Astrocyte (in vitro differentiated cells and primary cell): ENCODE results near the gene MAEA. TPM values are rescaled to one million over a fixed set of nuclear protein-coding genes. Genes with fewer than 3 reads are reported as not detected.
A peak's percentile ranks its signal among the peaks of the same experiment; 100 is the strongest.

ENCODE experiments used
- DNase-seq: peaks from one replicate; pipeline ENCODE4 v3.0.0-alpha.2; 2010; ENCODE audit warnings: low read depth
- FAIRE-seq: peaks from 2 replicates; lab custom pipeline; 2011; peaks lifted over from hg19 to GRCh38; lab: Jason Lieb, UNC
- H2AFZ ChIP-seq: 2 replicates; pipeline ENCODE4 v1.6.0; 2012; ENCODE audit warnings: low read depth, low read length, inconsistent platforms
- H3K27ac ChIP-seq: 2 replicates; pipeline ENCODE4 v1.5.1; 2011; ENCODE audit warnings: low read depth, low read length, inconsistent platforms
- H3K27me3 ChIP-seq: 2 replicates; pipeline ENCODE4 v1.6.0; 2011; ENCODE audit warnings: low read length, inconsistent platforms; ENCODE audit not compliant: insufficient read depth
- H3K36me3 ChIP-seq: 2 replicates; pipeline ENCODE4 v1.5.1; 2011; ENCODE audit warnings: low read length, inconsistent platforms; ENCODE audit not compliant: insufficient read depth
- H3K4me1 ChIP-seq: 2 replicates; pipeline ENCODE4 v1.5.1; 2011; ENCODE audit warnings: low read length, inconsistent platforms; ENCODE audit not compliant: insufficient read depth
- H3K4me2 ChIP-seq: 2 replicates; pipeline ENCODE4 v1.6.0; 2012; ENCODE audit warnings: low read length, inconsistent platforms
- H3K4me3 ChIP-seq: 2 replicates; pipeline ENCODE4 v1.5.1; 2011; ENCODE audit warnings: low read depth, mild to moderate bottlenecking, low read length, inconsistent platforms; ENCODE audit not compliant: insufficient read depth
- H3K79me2 ChIP-seq: 2 replicates; pipeline ENCODE4 v1.6.0; 2012; ENCODE audit warnings: mild to moderate bottlenecking, low read length, inconsistent platforms; ENCODE audit not compliant: insufficient read depth
- H3K9ac ChIP-seq: 2 replicates; pipeline ENCODE4 v1.6.0; 2012; ENCODE audit warnings: mild to moderate bottlenecking, low read length, inconsistent platforms
- H3K9me3 ChIP-seq: 2 replicates; pipeline ENCODE4 v1.5.1; 2012; ENCODE audit warnings: low read depth, mild to moderate bottlenecking, low read length, inconsistent platforms; ENCODE audit not compliant: insufficient read depth
- H4K20me1 ChIP-seq: 2 replicates; pipeline ENCODE4 v1.6.0; 2012; ENCODE audit warnings: low read length, inconsistent platforms; ENCODE audit not compliant: insufficient read depth
- H3K27ac Mint-ChIP-seq: one replicate; pipeline ENCODE4 v1.8.0; 2021; ENCODE audit warnings: mild to moderate bottlenecking, mixed read lengths; ENCODE audit not compliant: unreplicated experiment
- H3K27me3 Mint-ChIP-seq: one replicate; pipeline ENCODE4 v1.8.0; 2021; ENCODE audit warnings: low read depth, mixed read lengths; ENCODE audit not compliant: unreplicated experiment
- H3K36me3 Mint-ChIP-seq: one replicate; pipeline ENCODE4 v1.8.0; 2021; ENCODE audit warnings: low read depth, mixed read lengths; ENCODE audit not compliant: unreplicated experiment
- H3K4me1 Mint-ChIP-seq: one replicate; pipeline ENCODE4 v1.8.0; 2021; ENCODE audit warnings: low read depth, mixed read lengths; ENCODE audit not compliant: unreplicated experiment
- H3K4me3 Mint-ChIP-seq: one replicate; pipeline ENCODE4 v1.8.0; 2021; ENCODE audit warnings: mild to moderate bottlenecking, moderate library complexity, mixed read lengths; ENCODE audit not compliant: unreplicated experiment
- H3K9me3 Mint-ChIP-seq: one replicate; pipeline ENCODE4 v1.8.0; 2021; ENCODE audit warnings: mild to moderate bottlenecking, mixed read lengths; ENCODE audit not compliant: unreplicated experiment
- CTCF ChIP-seq: IDR thresholded peaks from 2 replicates; pipeline ENCODE4 v1.5.1; 2011; ENCODE audit warnings: low read depth, mild to moderate bottlenecking, inconsistent platforms, low read length, moderate library complexity; ENCODE audit not compliant: insufficient read depth
- EZH2 ChIP-seq: IDR thresholded peaks from 2 replicates; pipeline ENCODE4 v1.6.1; 2012; ENCODE audit warnings: mild to moderate bottlenecking, low read length, inconsistent platforms; ENCODE audit not compliant: insufficient read depth
- total RNA-seq: library from RNA; stranded (reverse); gene quantifications from 2 replicates; pipeline ENCODE4 v1.2.1, GENCODE V29; 2021

MAEA gene
- total RNA-seq, 1 donor from 2014 or later: 79.3 TPM

- H3K27ac Mint-ChIP-seq: no peak overlapping the region
- no peak for FAIRE-seq
- H3K4me1 Mint-ChIP-seq: peaks cover 3% of the 10 kb centered on the region
- no peaks in the 10 kb centered on the region for H3K36me3 Mint-ChIP-seq
- H3K9ac ChIP-seq: no peak overlapping the region
- peaks cover 9% of the 10 kb centered on the region for H3K9me3 Mint-ChIP-seq
- no peaks in the 10 kb centered on the region for H3K79me2 ChIP-seq
- no peaks in the 10 kb centered on the region for H3K9me3 ChIP-seq
- no peaks in the 10 kb centered on the region for H3K36me3 ChIP-seq
- TF ChIP-seq EZH2: no peak
- TF ChIP-seq CTCF: peak; percentile 16
- H3K4me3 Mint-ChIP-seq: no peak overlapping the region
- no peak overlapping the region for H2AFZ ChIP-seq
- no peaks in the 10 kb centered on the region for H3K27me3 ChIP-seq
- H3K27me3 Mint-ChIP-seq: peaks cover 25% of the 10 kb centered on the region
- no peak overlapping the region for H3K27ac ChIP-seq
- H3K4me2 ChIP-seq: no peak overlapping the region
- H3K4me3 ChIP-seq: no peak overlapping the region
- H3K4me1 ChIP-seq: no peaks in the 10 kb centered on the region
- no peaks in the 10 kb centered on the region for H4K20me1 ChIP-seq
- peak; percentile 22 for DNase-seq
Measured at GRCh38 chr4:1277667-1278665, 11.7 kb upstream of the MAEA start.

- H3K4me1 Mint-ChIP-seq: peaks cover 3% of the 10 kb centered on the region
- no peaks in the 10 kb centered on the region for H3K36me3 Mint-ChIP-seq
- H3K27me3 Mint-ChIP-seq: peaks cover 28% of the 10 kb centered on the region
- Histone ChIP-seq H3K9me3 (no peaks in the 10 kb centered on the region), H3K27me3 (no peaks in the 10 kb centered on the region), H3K27ac (no peak overlapping the region), H3K36me3 (no peaks in the 10 kb centered on the region), H3K4me3 (no peak overlapping the region), H3K4me1 (no peaks in the 10 kb centered on the region), H3K79me2 (no peaks in the 10 kb centered on the region), H2AFZ (no peak overlapping the region), H4K20me1 (no peaks in the 10 kb centered on the region), H3K9ac (no peak overlapping the region), H3K4me2 (no peak overlapping the region)
- FAIRE-seq: no peak
- H3K9me3 Mint-ChIP-seq: peaks cover 9% of the 10 kb centered on the region
- TF ChIP-seq EZH2 (no peak), CTCF (no peak)
- no peak for DNase-seq
- H3K4me3 Mint-ChIP-seq: no peak overlapping the region
- H3K27ac Mint-ChIP-seq: peak overlapping the region; percentile 43
Measured at GRCh38 chr4:1279253-1279652, 10.4 kb upstream of the MAEA start.

GRCh38 chr4:1283711-1284110 is 6.0 kb upstream of the MAEA start:
- H3K36me3 ChIP-seq: no peaks in the 10 kb centered on the region
- no peaks in the 10 kb centered on the region for H3K27me3 ChIP-seq
- no peak overlapping the region for H3K27ac ChIP-seq
- no peak overlapping the region for H3K27ac Mint-ChIP-seq
- no peaks in the 10 kb centered on the region for H3K9me3 ChIP-seq
- H3K4me1 ChIP-seq: peaks cover under 1% of the 10 kb centered on the region
- peaks cover 11% of the 10 kb centered on the region for H3K9me3 Mint-ChIP-seq
- H3K27me3 Mint-ChIP-seq: peaks cover 26% of the 10 kb centered on the region
- peaks cover 3% of the 10 kb centered on the region for H3K4me1 Mint-ChIP-seq
- no peak overlapping the region for H2AFZ ChIP-seq
- no peaks in the 10 kb centered on the region for H3K36me3 Mint-ChIP-seq
- H3K4me2 ChIP-seq: no peak overlapping the region
- H3K9ac ChIP-seq: no peak overlapping the region
- no peaks in the 10 kb centered on the region for H4K20me1 ChIP-seq
- DNase-seq (no peak), FAIRE-seq (no peak)
- no peaks in the 10 kb centered on the region for H3K79me2 ChIP-seq
- TF ChIP-seq CTCF (no peak), EZH2 (no peak)
- H3K4me3 ChIP-seq: no peak overlapping the region
- no peak overlapping the region for H3K4me3 Mint-ChIP-seq
